ENCODE measurements around the gene MAPK8. TPM values are rescaled to one million over a fixed set of nuclear protein-coding genes. Genes with fewer than 3 reads are reported as not detected.

MAPK8 gene
- total and polyA plus RNA-seq, 2 of the 4 experiments (the other 2 are of a cell fraction): 41.5 to 54.7 TPM

GRCh38 chr10:48428896-48429295, 122.4 kb downstream of the MAPK8 start:
- Histone ChIP-seq H2BK120ac (ENCODE audit: low read depth, low read length) (no peak overlapping the region), H4K8ac (ENCODE audit: low read depth in 2 of 2, low read length in 2 of 2) (no peak overlapping the region), H3K36me3 (ENCODE audit: control insufficient read depth, insufficient read depth, low read length) (0 out of 2 replicates have a peak, but pooled peaks cover 2% of the 10 kb centered on the region), H4K5ac (ENCODE audit: low read depth, low read length) (no peak overlapping the region), H3K27ac (ENCODE audit: insufficient read depth, low read length) (no peak overlapping the region), H3K4me1 (ENCODE audit: control insufficient read depth, insufficient read depth, low read length) (no peaks in the 10 kb centered on the region), H2AK5ac (ENCODE audit: low read depth, low read length) (no peak overlapping the region), H3K9me3 (ENCODE audit: control insufficient read depth, insufficient read depth, low read length) (no peaks in the 10 kb centered on the region), H3K79me1 (ENCODE audit: low read depth in 1 of 2, low read length in 2 of 2) (peaks cover 5 to 9% of the 10 kb centered on the region in 2 experiments; a peak in 1 of 4 replicates), H3K9ac (ENCODE audit: low read depth, low read length) (no peak overlapping the region), H2AFZ (replicated peaks; ENCODE audit: low read length, poor library complexity) (no peak overlapping the region), H2AK9ac (replicated peaks; ENCODE audit: low read depth, low read length, poor library complexity) (no peak overlapping the region), H2BK15ac (ENCODE audit: low read depth, low read length) (no peak overlapping the region), H2BK20ac (ENCODE audit: low read depth, low read length) (no peak overlapping the region), H2BK5ac (ENCODE audit: low read depth, low read length, poor library complexity, severe bottlenecking) (no peak overlapping the region), H3K4me3 (ENCODE audit: insufficient read depth, low read depth, low read length) (no peak overlapping the region), H3K56ac (ENCODE audit: extremely low read depth, insufficient read depth, low read length) (no peak overlapping the region), H3K27me3 (ENCODE audit: control insufficient read depth, insufficient read depth, low read length) (no peaks in the 10 kb centered on the region), H3K18ac (ENCODE audit: low read depth, low read length) (no peak overlapping the region), H3K23ac (ENCODE audit: low read depth, low read length) (no peak overlapping the region), H3K14ac (replicated peaks; ENCODE audit: low read depth, low read length) (no peak overlapping the region), H3K4me2 (ENCODE audit: low read depth, low read length) (no peak overlapping the region), H3K4ac (ENCODE audit: low read depth, low read length) (no peak overlapping the region), H4K91ac (ENCODE audit: insufficient read depth, low read depth, low read length) (no peak overlapping the region), H3K9me1 (ENCODE audit: insufficient read depth, low read length) (no peaks in the 10 kb centered on the region), H4K20me1 (ENCODE audit: insufficient read depth, low read length) (no peaks in the 10 kb centered on the region)
- dilution Hi-C loops (cut with HindIII; ENCODE audit: low sequenced_read_pairs, unreplicated experiment) (no loop called here), in situ Hi-C loops (cut with MboI; ENCODE audit: low sequenced_read_pairs) (no loop called here), intact Hi-C loops (cut with micrococcal nuclease) (loop anchor here (2.0 kb wide), 1 partner anchor 14 kb away; no protein-coding TSS in a partner anchor)
- DNase-seq (no peak), ATAC-seq (ENCODE audit: low read depth) (no peak)
- TF ChIP-seq RFX5 (IDR thresholded peaks at IDR 0.05; ENCODE audit: low read depth, low read length): no peak
- no peak for TF ChIP-seq RAD21 (IDR thresholded peaks at IDR 0.05; ENCODE audit: low read length)
- TF ChIP-seq BHLHE40 (IDR thresholded peaks at IDR 0.05; ENCODE audit: low read depth, low read length): no peak
- TF ChIP-seq POLR2A (IDR thresholded peaks at IDR 0.05; ENCODE audit: low read depth, low read length): no peak
- no peak for TF ChIP-seq ELK1 (IDR thresholded peaks at IDR 0.05; ENCODE audit: borderline replicate concordance, low read depth, low read length)
- no peak for TF ChIP-seq USF2 (IDR thresholded peaks at IDR 0.05; ENCODE audit: low read depth, low read length)
- no peak for TF ChIP-seq RCOR1 (IDR thresholded peaks at IDR 0.05; ENCODE audit: insufficient replicate concordance, low read length)
- TF ChIP-seq SMC3 (IDR thresholded peaks at IDR 0.05; ENCODE audit: low read depth, low read length): no peak
- no peak for TF ChIP-seq MAZ (IDR thresholded peaks at IDR 0.05; ENCODE audit: borderline replicate concordance, low read depth, low read length)
- TF ChIP-seq CHD1 (IDR thresholded peaks at IDR 0.05; ENCODE audit: low read depth, low read length): no peak
- no peak for TF ChIP-seq FOS (IDR thresholded peaks at IDR 0.05; ENCODE audit: low read depth, low read length)
- TF ChIP-seq CTCF (conservative IDR thresholded peaks at IDR 0.05; ENCODE audit: low read depth, low read length): no peak
- ChIA-PET CTCF (no interaction called here), POLR2A (ENCODE audit: unreplicated experiment) (no interaction called here)
- 83% methylated on average over 1 of the region's 3 CpGs; no CpG with 5 or more reads in 1 of the 2 experiments for WGBS, 2 experiments (ENCODE audit: extremely low coverage in 2 of 2, insufficient read length in 1 of 2)
- BruUV-seq (replicated peaks): no TSS peak

Measured in IMR-90 (cell line).